ENCODE data around the gene F8A1.
"Not testable (repeated sequence)": the region's sequence is repeated elsewhere in the genome, so short reads cannot be mapped to it uniquely, and the experiment has no call there.

F8A1 gene

GRCh38 chrX:154886069-154886788, at the start of gene F8A1:
TSS of gene F8A1 (plus strand) at chrX:154886355. CDS start at chrX:154886375, 20 bp downstream.
- DNase-seq, result not testable (repeated sequence)

- DNase-seq, result peak; percentile 34
Observed at GRCh38 chrX:154840856-154841255, 45.3 kb upstream of the F8A1 start.

GRCh38 chrX:154850957-154851611, 35.1 kb upstream of the F8A1 start:
- no peak for DNase-seq

GRCh38 chrX:154855256-154855655, 30.9 kb upstream of the F8A1 start:
- DNase-seq, result no peak

DNA sequence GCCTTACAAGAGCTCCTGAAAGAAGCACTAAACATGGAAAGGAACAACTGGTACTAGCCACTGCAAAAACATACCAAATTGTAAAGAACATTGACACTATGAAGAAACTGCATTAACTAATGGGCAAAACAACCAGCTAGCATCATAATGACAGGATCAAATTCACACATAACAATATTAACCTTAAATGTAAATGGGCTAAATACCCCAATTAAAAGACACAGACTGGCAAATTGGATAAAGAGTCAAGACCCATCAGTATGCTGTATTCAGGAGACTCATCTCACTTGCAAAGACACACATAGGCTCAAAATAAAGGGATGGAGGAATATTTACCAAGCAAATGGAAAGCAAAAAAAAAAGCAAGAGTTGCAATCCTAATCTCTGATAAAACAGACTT, 17.6 kb upstream of the F8A1 start:
- not testable (repeated sequence) for DNase-seq

DNA sequence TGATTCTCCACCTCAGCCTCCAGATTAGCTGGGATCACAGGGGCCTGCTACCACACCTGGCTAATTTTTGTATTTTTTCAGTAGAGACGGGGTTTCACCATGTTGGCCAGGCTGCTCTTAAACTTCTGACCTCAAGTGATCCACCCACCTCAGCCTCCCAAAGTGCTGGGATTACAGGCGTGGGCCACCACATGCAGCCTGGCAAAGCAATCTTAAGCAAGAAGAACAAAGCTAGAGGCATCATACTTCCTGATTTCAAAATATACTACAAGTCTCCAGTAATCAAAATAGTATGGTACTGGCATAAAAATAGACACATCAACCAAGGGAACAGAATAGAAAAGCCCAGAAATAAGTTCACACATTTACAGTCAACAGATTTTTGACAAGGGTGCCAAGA, 12.8 kb upstream of the F8A1 start:
- DNase-seq, result no peak

DNA sequence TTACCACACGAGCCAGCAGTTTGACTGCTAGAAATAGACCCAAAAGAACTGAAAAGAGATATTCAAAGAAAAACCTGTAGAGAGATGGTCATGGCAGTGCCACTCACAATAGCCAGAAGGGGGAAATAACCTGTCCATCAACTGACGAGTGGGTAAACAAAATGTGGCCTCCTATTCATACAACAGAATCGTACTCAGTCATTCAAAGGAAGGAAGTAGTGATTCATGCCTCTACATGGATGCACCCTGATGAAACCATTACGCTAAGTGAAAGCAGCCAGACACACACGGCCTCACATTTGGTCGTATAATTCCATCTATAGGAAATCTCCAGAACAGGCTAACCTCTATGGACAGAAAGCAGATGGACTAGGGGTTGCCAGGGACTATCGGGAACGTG, 2.1 kb upstream of the F8A1 start:
- DNase-seq, result not testable (repeated sequence)

- DNase-seq, result not testable (repeated sequence)
Observed at GRCh38 chrX:154885057-154885456, 1.1 kb upstream of the F8A1 start.

- DNase-seq, result not testable (repeated sequence)
Observed at GRCh38 chrX:154885549-154885948, 606 bp upstream of the F8A1 start.

- DNase-seq, result not testable (repeated sequence)
Observed at GRCh38 chrX:154886789-154887221, 650 bp downstream of the F8A1 start.

DNA sequence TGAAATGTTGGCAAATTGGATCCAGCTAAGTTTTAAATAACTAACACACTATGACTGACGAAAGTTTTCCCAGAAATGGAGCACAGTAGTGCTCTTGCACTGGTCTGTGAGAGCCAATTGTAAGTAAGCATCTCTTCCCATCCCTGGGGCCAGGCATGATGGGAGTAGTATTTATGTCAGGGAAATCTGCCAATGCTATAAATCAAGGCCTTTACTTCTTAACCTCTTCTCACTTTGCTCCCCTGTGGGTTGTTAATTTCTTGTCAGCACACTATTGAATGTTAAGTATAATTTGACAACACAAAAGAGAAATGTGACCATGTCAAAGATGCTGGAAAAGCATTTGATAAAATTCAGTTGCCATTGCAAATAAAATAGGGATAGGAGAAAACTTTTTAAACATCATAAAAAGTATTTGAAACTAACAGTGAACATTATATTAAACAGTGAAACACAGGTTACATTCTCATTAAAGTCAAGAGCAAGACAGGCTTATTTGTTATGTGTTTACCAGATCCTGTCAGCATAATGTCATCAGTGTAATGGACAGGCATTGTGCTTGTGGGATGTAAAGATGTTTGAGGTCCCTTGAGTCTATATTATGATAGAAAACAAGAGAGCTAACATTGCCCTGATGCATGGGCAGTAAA, 5.0 kb downstream of the F8A1 start:
- no peak for DNase-seq

GRCh38 chrX:154892296-154892695, 6.1 kb downstream of the F8A1 start:
- no peak for DNase-seq

DNA sequence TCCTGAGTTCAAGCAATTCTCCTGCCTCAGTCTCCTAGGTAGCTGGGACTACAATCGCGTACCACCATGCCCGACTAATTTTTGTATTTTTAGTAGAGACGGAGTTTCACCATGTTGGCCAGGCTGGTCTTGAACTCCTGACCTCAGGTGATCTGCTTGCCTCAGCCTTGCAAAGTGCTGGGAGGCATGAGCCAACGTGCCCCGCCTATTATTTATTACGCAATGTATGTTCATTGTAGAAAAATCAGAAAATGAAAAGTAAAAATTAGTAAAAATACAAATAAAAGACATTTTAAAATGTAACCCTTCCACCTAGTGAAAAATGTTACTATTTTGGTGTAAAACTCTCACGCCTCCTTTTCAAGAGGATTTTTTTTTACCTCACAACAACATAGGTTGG, 14.2 kb downstream of the F8A1 start:
- DNase-seq, result no peak

DNA sequence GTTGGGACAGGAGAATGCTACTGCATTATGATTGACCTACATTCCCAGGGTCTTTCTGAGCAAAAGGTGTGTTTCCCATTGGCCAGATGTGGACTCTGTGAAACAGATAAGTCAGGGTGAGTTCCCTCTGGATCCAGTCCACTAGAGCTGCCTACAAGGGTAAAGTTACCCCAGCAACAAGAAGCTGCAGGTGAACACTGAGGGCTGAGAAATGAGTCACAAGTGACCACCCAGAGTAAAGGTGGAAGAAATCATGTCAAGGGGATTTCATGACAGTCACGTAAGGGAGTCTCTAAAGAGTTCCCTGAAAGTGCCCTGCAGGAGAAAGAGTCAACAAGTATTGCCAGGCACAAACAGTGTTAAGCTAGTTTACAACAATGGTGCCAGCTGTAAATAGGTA, 16.3 kb downstream of the F8A1 start:
- no peak for DNase-seq

DNA sequence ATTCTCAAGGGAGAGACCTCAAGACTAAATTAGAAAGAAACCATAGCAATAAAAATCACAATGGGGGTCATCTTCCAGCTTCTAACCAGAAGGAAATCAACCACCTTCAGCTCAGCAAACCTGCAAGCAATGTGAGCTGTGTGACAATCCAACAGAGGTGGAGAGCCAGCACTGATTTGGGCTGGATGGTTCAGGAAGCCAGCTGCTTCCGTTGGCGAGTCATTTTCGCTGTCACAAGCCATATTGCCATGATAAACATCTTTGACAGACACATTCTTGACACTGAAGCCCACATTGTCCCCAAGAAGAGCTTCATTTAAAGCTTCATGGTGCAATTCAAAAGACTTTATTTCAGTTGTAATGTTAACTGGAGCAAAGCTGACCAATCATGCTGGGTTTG, 22.7 kb downstream of the F8A1 start:
- no peak for DNase-seq

- not testable (repeated sequence) for DNase-seq
Observed at GRCh38 chrX:154910048-154910447, 23.9 kb downstream of the F8A1 start.

GRCh38 chrX:154910528-154910927, 24.4 kb downstream of the F8A1 start:
- DNase-seq, result not testable (repeated sequence)

- no peak for DNase-seq
Observed at GRCh38 chrX:154914052-154914451, 27.9 kb downstream of the F8A1 start.

DNA sequence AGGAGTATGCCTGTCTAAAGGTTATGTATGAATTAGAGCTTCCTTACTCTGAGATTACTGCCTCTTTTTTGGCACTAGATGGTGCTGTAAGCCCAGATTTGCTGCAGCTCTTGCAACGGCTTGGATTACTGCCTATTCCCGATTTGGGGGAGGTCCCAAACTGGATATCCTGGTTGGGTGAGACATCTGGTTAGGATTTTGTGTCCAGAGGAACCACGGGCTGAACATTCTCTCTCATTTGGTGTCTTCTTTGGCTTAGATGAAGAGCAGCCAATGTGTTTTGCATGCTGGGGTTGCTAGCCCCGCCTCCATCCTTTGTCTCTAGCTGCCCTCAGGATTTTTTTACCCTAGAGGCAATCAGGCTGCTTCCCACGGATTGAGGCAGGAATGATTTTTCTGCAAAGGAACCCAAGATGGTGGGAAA, 31.9 kb downstream of the F8A1 start:
- peak; percentile 20 for DNase-seq

- not testable (repeated sequence) for DNase-seq
Observed at GRCh38 chrX:154924771-154925170, 38.6 kb downstream of the F8A1 start.

Measured in NCI-H2029 treated with DMSO at 0.1 percent for 48 hours (cell line).